Measurements from ENCODE around the gene CHRM3.

Gene CHRM3

DNA sequence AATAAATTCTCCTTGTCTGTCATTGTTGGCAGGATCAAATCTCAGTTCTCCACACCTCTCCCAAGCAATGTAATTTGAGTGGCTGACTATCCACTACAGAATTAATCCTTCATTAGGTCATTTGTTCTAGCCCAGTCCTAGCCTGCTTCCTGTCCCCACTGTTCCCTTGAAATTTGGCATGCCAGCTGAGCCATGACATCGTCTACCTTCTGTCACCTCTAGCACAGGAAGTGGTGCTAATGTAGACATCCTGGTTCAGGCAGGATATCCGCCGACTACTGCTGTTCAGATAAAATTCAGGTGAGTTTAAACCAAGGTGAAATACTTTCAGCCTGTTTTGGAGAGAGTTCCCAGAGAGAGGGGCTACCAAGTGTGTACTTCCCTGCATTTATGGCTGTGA, 5.9 kb downstream of the CHRM3 start:
- H3K36me3 ChIP-seq (ENCODE audit: control insufficient read depth, insufficient read depth, low read length), result no peaks in the 10 kb centered on the region
- TF ChIP-seq, protein P1, sequence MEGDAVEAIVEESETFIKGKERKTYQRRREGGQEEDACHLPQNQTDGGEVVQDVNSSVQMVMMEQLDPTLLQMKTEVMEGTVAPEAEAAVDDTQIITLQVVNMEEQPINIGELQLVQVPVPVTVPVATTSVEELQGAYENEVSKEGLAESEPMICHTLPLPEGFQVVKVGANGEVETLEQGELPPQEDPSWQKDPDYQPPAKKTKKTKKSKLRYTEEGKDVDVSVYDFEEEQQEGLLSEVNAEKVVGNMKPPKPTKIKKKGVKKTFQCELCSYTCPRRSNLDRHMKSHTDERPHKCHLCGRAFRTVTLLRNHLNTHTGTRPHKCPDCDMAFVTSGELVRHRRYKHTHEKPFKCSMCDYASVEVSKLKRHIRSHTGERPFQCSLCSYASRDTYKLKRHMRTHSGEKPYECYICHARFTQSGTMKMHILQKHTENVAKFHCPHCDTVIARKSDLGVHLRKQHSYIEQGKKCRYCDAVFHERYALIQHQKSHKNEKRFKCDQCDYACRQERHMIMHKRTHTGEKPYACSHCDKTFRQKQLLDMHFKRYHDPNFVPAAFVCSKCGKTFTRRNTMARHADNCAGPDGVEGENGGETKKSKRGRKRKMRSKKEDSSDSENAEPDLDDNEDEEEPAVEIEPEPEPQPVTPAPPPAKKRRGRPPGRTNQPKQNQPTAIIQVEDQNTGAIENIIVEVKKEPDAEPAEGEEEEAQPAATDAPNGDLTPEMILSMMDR (IDR thresholded peaks at IDR 0.05), result no peak
- H3K27ac ChIP-seq, result no peak overlapping the region
- no peaks in the 10 kb centered on the region for H3K27me3 ChIP-seq (ENCODE audit: control insufficient read depth, insufficient read depth, low read length)
- H3K4me1 ChIP-seq, result no peaks in the 10 kb centered on the region
- H3K79me2 ChIP-seq, result no peaks in the 10 kb centered on the region
- H3K9me3 ChIP-seq (ENCODE audit: control insufficient read depth, low read length), result no peaks in the 10 kb centered on the region
- H3K4me3 ChIP-seq (ENCODE audit: low read depth, low read length), result no peak overlapping the region
- no peak overlapping the region for H2AFZ ChIP-seq
- no peak overlapping the region for H3K4me2 ChIP-seq (ENCODE audit: low read length)
- no peak overlapping the region for H3K9ac ChIP-seq

DNA sequence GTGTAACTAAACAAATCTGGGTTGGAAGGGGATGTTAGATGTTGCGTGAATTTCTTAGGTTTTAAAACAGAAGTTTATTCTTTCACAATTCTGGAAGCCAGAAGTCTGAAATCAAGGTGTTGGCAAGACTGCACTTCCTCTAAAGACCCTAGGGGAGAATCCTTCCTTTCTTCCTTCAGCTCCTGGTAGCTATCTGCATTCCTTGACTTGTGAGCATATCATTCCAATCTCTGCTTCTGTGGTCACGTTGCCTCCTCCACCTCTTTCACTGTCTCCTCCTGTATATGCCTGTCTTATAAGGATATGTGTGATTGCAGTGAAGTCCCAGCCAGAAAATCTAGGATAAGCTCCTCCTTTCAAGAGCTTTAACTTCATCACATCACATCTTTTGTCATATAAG, 7.7 kb downstream of the CHRM3 start:
- H3K9ac ChIP-seq, result no peak overlapping the region
- H3K27me3 ChIP-seq (ENCODE audit: control insufficient read depth, insufficient read depth, low read length), result no peaks in the 10 kb centered on the region
- H3K4me3 ChIP-seq (ENCODE audit: low read depth, low read length), result no peak overlapping the region
- no peak overlapping the region for H3K4me2 ChIP-seq (ENCODE audit: low read length)
- H3K36me3 ChIP-seq (ENCODE audit: control insufficient read depth, insufficient read depth, low read length), result no peaks in the 10 kb centered on the region
- H2AFZ ChIP-seq, result no peak overlapping the region
- TF ChIP-seq, protein P1 (IDR thresholded peaks at IDR 0.05), result no peak
- no peaks in the 10 kb centered on the region for H3K79me2 ChIP-seq
- H3K9me3 ChIP-seq (ENCODE audit: control insufficient read depth, low read length), result no peaks in the 10 kb centered on the region
- H3K27ac ChIP-seq, result no peak overlapping the region
- H3K4me1 ChIP-seq, result no peaks in the 10 kb centered on the region

DNA sequence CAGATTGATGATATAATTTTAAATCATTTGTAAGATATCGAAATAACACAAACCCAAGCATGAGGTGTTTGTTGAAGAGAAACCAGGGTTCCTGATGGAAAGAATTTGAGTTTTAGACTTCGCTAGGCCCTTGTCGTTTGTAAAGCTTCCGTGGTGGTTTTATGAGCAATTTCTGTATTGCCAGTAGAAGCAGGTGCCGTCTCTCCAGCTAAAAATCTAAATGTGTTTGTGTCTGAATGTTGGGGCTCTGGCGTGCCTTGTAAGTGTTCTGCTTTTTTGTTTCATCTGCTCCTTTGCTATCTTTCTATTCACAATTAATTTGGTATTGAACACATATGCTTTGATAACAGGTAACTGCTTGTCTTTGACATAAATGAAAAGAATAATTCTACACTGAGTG, 27.5 kb downstream of the CHRM3 start:
- no peaks in the 10 kb centered on the region for H3K4me1 ChIP-seq
- TF ChIP-seq, protein P1 (IDR thresholded peaks at IDR 0.05), result no peak
- H3K9ac ChIP-seq, result no peak overlapping the region
- no peaks in the 10 kb centered on the region for H3K9me3 ChIP-seq (ENCODE audit: control insufficient read depth, low read length)
- H3K27me3 ChIP-seq (ENCODE audit: control insufficient read depth, insufficient read depth, low read length), result no peaks in the 10 kb centered on the region
- H2AFZ ChIP-seq, result no peak overlapping the region
- no peak overlapping the region for H3K4me2 ChIP-seq (ENCODE audit: low read length)
- H3K36me3 ChIP-seq (ENCODE audit: control insufficient read depth, insufficient read depth, low read length), result no peaks in the 10 kb centered on the region
- no peak overlapping the region for H3K27ac ChIP-seq
- no peak overlapping the region for H3K4me3 ChIP-seq (ENCODE audit: low read depth, low read length)
- H3K79me2 ChIP-seq, result no peaks in the 10 kb centered on the region

DNA sequence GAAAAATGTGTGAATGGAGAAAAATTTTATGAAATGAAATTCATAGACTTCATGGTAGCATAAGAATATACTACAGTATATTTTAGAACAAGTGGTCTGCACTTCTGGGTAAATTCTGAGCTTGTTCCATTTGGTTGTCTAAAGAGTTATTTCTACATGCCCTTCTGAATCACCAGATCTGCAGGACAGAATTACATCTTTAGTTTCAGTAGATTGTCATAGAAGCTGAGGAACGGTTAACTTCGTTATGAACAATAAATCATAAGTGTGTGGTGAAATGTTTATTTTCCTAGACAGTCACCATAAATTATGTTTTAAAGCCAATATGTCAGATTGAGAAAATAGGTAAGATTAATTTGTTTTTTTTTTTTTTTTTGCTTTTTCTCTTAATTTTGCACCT, 30.9 kb downstream of the CHRM3 start:
- H3K36me3 ChIP-seq (ENCODE audit: control insufficient read depth, insufficient read depth, low read length), result no peaks in the 10 kb centered on the region
- no peak overlapping the region for H2AFZ ChIP-seq
- no peaks in the 10 kb centered on the region for H3K9me3 ChIP-seq (ENCODE audit: control insufficient read depth, low read length)
- TF ChIP-seq, protein P1 (IDR thresholded peaks at IDR 0.05), result no peak
- H3K27ac ChIP-seq, result no peak overlapping the region
- H3K9ac ChIP-seq, result no peak overlapping the region
- H3K4me1 ChIP-seq, result no peaks in the 10 kb centered on the region
- no peak overlapping the region for H3K4me3 ChIP-seq (ENCODE audit: low read depth, low read length)
- H3K27me3 ChIP-seq (ENCODE audit: control insufficient read depth, insufficient read depth, low read length), result no peaks in the 10 kb centered on the region
- no peaks in the 10 kb centered on the region for H3K79me2 ChIP-seq
- H3K4me2 ChIP-seq (ENCODE audit: low read length), result no peak overlapping the region

DNA sequence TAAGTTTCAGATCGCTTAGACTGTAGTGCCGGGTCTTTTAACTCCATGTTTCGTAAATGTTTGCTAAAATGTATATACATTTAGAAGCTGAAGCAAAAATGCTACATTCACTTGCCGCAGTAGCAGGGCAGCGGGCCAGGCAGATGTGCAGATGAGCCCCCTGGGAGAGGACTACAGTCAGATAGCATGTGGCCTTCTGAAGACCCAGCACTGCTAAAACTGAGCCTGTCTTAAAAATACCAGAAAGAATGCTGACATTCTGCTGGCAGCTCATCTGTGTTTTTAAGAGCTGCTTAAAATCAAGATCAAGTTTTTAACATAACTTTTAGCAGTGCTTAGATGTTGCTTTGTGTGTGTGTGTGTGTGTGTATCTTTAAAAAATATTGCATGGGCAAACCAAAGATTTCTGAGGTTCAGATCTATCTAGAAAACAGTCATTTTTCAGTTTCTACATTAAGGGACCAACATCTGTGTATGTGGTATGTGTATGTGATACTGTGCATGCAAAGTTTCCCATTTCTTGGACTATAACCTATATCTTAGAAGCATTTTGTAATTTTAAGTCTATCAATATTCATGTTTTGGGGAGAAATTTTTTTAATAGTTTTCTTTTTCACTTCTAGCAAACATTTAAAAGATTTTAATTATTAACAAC, 31.7 kb downstream of the CHRM3 start:
- Histone ChIP-seq H3K4me1 (no peaks in the 10 kb centered on the region), H3K27ac (no peak overlapping the region), H3K9ac (no peak overlapping the region), H3K27me3 (ENCODE audit: control insufficient read depth, insufficient read depth, low read length) (no peaks in the 10 kb centered on the region), H3K36me3 (ENCODE audit: control insufficient read depth, insufficient read depth, low read length) (no peaks in the 10 kb centered on the region), H3K4me2 (ENCODE audit: low read length) (no peak overlapping the region), H3K9me3 (ENCODE audit: control insufficient read depth, low read length) (no peaks in the 10 kb centered on the region), H3K4me3 (ENCODE audit: low read depth, low read length) (no peak overlapping the region), H3K79me2 (no peaks in the 10 kb centered on the region), H2AFZ (no peak overlapping the region)
- TF ChIP-seq, protein P1 (IDR thresholded peaks at IDR 0.05), result no peak

Measured in parathyroid adenoma (tissue), 2 donors.